Transverse colon (tissue), 4 donors: ENCODE measurements around the gene MGMT.

ENCODE experiments used
- EP300 ChIP-seq: sonication (generic); formaldehyde crosslinking; IDR thresholded peaks from one replicate; pipeline ENCODE4 v1.6.1; 2017; ENCODE audit warnings: antibody characterized with exemption, low read depth
- POLR2A ChIP-seq: fragments of 450-650 bp; IDR thresholded peaks from one replicate; pipeline ENCODE4 v1.6.1; 2016; ENCODE audit warnings: antibody characterized with exemption, mild to moderate bottlenecking, moderate library complexity
- POLR2AphosphoS5 ChIP-seq, 3 donors: sonication (generic); formaldehyde crosslinking; IDR thresholded peaks; one replicate each; pipeline ENCODE4 v1.6.1; 2016; ENCODE audit warnings: antibody characterized with exemption in 3 of 3
- TF ChIP-seq, protein P1 (sequence below), 5 experiments: fragments of 200-600 bp in 3 of 5; fragments of 450-650 bp in 2 of 5; sonication (generic) in 3 of 5; IDR thresholded peaks; 1 replicate in 2 of 5; 2 replicates in 3 of 5; pipeline ENCODE4 v1.5.1; 2016 to 2017; ENCODE audit warnings: antibody characterized with exemption in 5 of 5, inconsistent platforms in 3 of 5, mild to moderate bottlenecking in 2 of 5, moderate library complexity in 1 of 5

DNA sequence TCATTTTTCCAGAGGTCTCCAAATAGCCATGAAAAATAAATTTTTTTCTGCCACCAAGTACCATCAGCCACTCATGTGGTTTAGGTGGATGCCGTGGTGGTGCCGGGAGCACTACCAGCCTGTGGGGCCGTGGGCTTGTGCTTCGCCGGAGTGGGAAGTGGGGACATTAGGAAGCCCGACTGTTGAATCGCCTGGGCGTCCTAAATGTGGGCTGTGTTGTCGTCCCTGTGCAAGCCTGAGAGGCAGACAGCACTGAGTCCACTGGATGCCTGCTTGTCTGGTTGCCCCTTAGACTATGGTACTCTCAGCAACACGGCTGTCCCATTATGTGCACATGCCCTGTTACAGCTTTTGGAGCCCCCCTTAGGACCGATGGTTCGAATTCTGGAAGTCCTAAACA lies 59.9 kb downstream of the MGMT start:
- TF ChIP-seq POLR2AphosphoS5 (IDR thresholded peaks at IDR 0.05) (no peak), POLR2A (no peak), EP300 (no peak)
- TF ChIP-seq, protein P1, sequence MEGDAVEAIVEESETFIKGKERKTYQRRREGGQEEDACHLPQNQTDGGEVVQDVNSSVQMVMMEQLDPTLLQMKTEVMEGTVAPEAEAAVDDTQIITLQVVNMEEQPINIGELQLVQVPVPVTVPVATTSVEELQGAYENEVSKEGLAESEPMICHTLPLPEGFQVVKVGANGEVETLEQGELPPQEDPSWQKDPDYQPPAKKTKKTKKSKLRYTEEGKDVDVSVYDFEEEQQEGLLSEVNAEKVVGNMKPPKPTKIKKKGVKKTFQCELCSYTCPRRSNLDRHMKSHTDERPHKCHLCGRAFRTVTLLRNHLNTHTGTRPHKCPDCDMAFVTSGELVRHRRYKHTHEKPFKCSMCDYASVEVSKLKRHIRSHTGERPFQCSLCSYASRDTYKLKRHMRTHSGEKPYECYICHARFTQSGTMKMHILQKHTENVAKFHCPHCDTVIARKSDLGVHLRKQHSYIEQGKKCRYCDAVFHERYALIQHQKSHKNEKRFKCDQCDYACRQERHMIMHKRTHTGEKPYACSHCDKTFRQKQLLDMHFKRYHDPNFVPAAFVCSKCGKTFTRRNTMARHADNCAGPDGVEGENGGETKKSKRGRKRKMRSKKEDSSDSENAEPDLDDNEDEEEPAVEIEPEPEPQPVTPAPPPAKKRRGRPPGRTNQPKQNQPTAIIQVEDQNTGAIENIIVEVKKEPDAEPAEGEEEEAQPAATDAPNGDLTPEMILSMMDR (IDR thresholded peaks at IDR 0.05): no peak
